Measurements from ENCODE around the gene DAD1.
"Not testable (repeated sequence)": the region's sequence is repeated elsewhere in the genome, so short reads cannot be mapped to it uniquely, and the experiment has no call there.

The DAD1 gene

GRCh38 chr14:22552001-22552826 is 36.8 kb downstream of the DAD1 start:
- no peak for DNase-seq (ENCODE audit: low read depth)

- no peak for DNase-seq (ENCODE audit: low read depth)
Observed at GRCh38 chr14:22551605-22551997, 37.4 kb downstream of the DAD1 start.

GRCh38 chr14:22549981-22550673 is 38.9 kb downstream of the DAD1 start:
- no peak for DNase-seq (ENCODE audit: low read depth)

DNA sequence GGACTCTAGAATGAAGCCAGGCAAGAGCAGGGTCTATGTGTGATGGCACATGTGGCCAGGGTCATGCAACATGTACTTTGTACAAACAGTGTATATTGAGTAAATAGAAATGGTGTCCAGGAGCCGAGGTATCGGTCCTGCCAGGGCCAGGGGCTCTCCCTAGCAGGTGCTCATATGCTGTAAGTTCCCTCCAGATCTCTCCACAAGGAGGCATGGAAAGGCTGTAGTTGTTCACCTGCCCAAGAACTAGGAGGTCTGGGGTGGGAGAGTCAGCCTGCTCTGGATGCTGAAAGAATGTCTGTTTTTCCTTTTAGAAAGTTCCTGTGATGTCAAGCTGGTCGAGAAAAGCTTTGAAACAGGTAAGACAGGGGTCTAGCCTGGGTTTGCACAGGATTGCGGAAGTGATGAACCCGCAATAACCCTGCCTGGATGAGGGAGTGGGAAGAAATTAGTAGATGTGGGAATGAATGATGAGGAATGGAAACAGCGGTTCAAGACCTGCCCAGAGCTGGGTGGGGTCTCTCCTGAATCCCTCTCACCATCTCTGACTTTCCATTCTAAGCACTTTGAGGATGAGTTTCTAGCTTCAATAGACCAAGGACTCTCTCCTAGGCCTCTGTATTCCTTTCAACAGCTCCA is 39.6 kb downstream of the DAD1 start:
- DNase-seq (ENCODE audit: low read depth), result no peak

DNA sequence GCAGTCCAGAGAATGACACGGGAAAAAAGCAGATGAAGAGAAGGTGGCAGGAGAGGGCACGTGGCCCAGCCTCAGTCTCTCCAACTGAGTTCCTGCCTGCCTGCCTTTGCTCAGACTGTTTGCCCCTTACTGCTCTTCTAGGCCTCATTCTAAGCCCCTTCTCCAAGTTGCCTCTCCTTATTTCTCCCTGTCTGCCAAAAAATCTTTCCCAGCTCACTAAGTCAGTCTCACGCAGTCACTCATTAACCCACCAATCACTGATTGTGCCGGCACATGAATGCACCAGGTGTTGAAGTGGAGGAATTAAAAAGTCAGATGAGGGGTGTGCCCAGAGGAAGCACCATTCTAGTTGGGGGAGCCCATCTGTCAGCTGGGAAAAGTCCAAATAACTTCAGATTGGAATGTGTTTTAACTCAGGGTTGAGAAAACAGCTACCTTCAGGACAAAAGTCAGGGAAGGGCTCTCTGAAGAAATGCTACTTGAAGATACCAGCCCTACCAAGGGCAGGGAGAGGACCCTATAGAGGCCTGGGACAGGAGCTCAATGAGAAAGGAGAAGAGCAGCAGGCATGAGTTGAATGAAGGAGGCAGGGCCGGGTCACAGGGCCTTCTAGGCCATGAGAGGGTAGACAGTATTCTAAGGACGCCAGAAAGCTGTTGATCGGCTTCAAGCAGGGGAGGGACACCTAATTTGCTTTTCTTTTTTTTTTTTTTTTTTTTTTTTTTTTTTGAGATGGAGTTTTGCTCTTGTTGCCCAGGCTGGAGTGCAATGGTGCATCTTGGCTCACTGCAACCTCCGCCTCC is 40.9 kb downstream of the DAD1 start:
- DNase-seq (ENCODE audit: low read depth), result no peak

- DNase-seq (ENCODE audit: low read depth), result no peak
Observed at GRCh38 chr14:22547313-22547947, 41.6 kb downstream of the DAD1 start.

GRCh38 chr14:22546722-22547071 is 42.3 kb downstream of the DAD1 start:
- DNase-seq (ENCODE audit: low read depth), result no peak

- DNase-seq (ENCODE audit: low read depth), result peak; percentile 20
Observed at GRCh38 chr14:22545842-22546721, 42.9 kb downstream of the DAD1 start.

- no peak for DNase-seq (ENCODE audit: low read depth)
Observed at GRCh38 chr14:22544881-22545420, 44.1 kb downstream of the DAD1 start.

DNA sequence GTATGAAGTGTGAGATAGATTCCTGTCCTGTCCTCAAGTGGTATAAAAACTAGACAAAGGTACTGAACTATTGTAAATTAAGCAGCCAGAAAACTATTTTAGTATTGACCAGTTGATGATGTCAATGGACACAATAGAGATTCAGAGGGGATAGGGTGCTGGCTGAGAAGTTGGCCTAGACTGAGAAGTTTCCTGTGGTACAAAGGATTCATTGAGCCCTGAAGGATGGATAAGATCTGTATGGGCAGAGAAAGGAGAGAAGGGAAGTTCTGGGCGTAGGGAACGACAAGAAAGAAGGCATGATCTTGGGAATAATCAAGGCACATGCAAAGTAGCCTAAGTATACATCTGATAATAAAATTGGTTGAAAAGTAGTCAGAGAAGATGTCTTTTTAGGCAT is 44.6 kb downstream of the DAD1 start:
- no peak for DNase-seq (ENCODE audit: low read depth)

GRCh38 chr14:22543570-22544357 is 45.3 kb downstream of the DAD1 start:
- DNase-seq (ENCODE audit: low read depth), result not testable (repeated sequence)

GRCh38 chr14:22542360-22542759 is 46.7 kb downstream of the DAD1 start:
- DNase-seq (ENCODE audit: low read depth), result no peak

- no peak for DNase-seq (ENCODE audit: low read depth)
Observed at GRCh38 chr14:22541721-22542120, 47.3 kb downstream of the DAD1 start.

GRCh38 chr14:22540811-22541360 is 48.1 kb downstream of the DAD1 start:
- no peak for DNase-seq (ENCODE audit: low read depth)

DNA sequence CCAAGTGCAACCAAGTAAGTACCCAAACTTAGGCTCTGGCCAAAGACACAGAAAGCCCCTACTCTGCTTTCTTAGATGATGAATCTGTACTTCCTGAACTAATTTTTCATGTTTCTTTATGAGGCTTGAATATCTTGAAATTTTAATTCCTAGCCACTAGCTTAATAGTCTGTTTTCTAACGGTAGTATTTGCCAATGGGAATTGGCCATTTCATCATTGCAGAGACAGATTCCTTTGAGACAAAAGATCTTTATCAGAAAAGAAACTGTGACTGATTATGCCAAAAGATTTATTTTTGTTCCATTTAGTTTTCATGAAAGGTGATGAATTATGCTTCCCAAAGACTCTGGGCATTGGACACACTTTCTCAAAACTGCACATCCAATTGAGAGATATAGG is 48.7 kb downstream of the DAD1 start:
- no peak for DNase-seq (ENCODE audit: low read depth)

- no peak for DNase-seq (ENCODE audit: low read depth)
Observed at GRCh38 chr14:22539831-22540230, 49.2 kb downstream of the DAD1 start.

GRCh38 chr14:22538671-22539228 is 50.3 kb downstream of the DAD1 start:
- no peak for DNase-seq (ENCODE audit: low read depth)

- DNase-seq (ENCODE audit: low read depth), result no peak
Observed at GRCh38 chr14:22537436-22538310, 51.4 kb downstream of the DAD1 start.

All from fibroblast of the conjunctiva (primary cell).